ENCODE measurements around the gene CST6. TPM values are rescaled to one million over a fixed set of nuclear protein-coding genes. Genes with fewer than 3 reads are reported as not detected.

CST6 gene
- total and polyA plus RNA-seq, 2 of the 13 experiments (the other 11 are each of a cell fraction or from before 2014, with no cell fraction given), result not detected

- TF ChIP-seq DPF2 (CRISPR knock-in tag; IDR thresholded peaks at IDR 0.05; ENCODE audit: borderline replicate concordance, low read depth) (no peak), SPEN (CRISPR knock-in tag; IDR thresholded peaks at IDR 0.05; ENCODE audit: low read depth) (no peak), ZNF296 (CRISPR knock-in tag; conservative IDR thresholded peaks at IDR 0.05) (no peak), ZFP41 (CRISPR knock-in tag; IDR thresholded peaks at IDR 0.05; ENCODE audit: borderline replicate concordance) (no peak), ZNF280D (CRISPR knock-in tag; IDR thresholded peaks at IDR 0.05) (no peak), PRDM10 (CRISPR knock-in tag; IDR thresholded peaks at IDR 0.05; ENCODE audit: low read depth) (no peak), IKZF5 (CRISPR knock-in tag; IDR thresholded peaks at IDR 0.05) (no peak), ZNF574 (CRISPR knock-in tag; IDR thresholded peaks at IDR 0.05) (no peak), ZNF850 (CRISPR knock-in tag; conservative IDR thresholded peaks at IDR 0.05) (no peak), NFE2L2 (IDR thresholded peaks at IDR 0.05; ENCODE audit: low read length) (no peak)
Measured at GRCh38 chr11:66042996-66043906, 31.4 kb downstream of the CST6 start (continued).

Measured in HepG2 (cell line).